HEK293 (cell line): ENCODE measurements around the gene TBCCD1.
A peak's percentile ranks its signal among the peaks of the same experiment; 100 is the strongest.

Source experiments
- FEZF1 ChIP-seq: fragments of 450-650 bp; formaldehyde crosslinking; IDR thresholded peaks from 2 replicates; pipeline ENCODE4 v1.5.1; 2016; ENCODE audit warnings: missing biosample characterization, missing genetic modification characterization
- HOXD13 ChIP-seq: sonication (generic); formaldehyde crosslinking; IDR thresholded peaks from 2 replicates; pipeline ENCODE4 v1.8.0; 2022; ENCODE audit warnings: missing genetic modification reagents, borderline replicate concordance
- KLF10 ChIP-seq: fragments of 450-650 bp; IDR thresholded peaks from 2 replicates; pipeline ENCODE4 v1.5.1; 2018; ENCODE audit warnings: missing biosample characterization, mild to moderate bottlenecking, missing genetic modification characterization
- MYNN ChIP-seq: fragments of 450-650 bp; formaldehyde crosslinking; IDR thresholded peaks from 2 replicates; pipeline ENCODE4 v1.5.1; 2016; ENCODE audit warnings: missing biosample characterization, missing genetic modification characterization, borderline replicate concordance
- OSR2 ChIP-seq: fragments of 450-650 bp; formaldehyde crosslinking; IDR thresholded peaks from 2 replicates; pipeline ENCODE4 v1.5.1; 2016; ENCODE audit warnings: missing biosample characterization, missing genetic modification characterization
- PRDM4 ChIP-seq: fragments of 450-650 bp; formaldehyde crosslinking; IDR thresholded peaks from 2 replicates; pipeline ENCODE4 v1.5.1; 2017; ENCODE audit warnings: missing biosample characterization, missing genetic modification characterization
- REPIN1 ChIP-seq: fragments of 450-650 bp; formaldehyde crosslinking; IDR thresholded peaks from 2 replicates; pipeline ENCODE4 v1.5.1; 2017; ENCODE audit warnings: missing biosample characterization, missing genetic modification characterization, low read depth
- REST ChIP-seq: fragments of 450-650 bp; formaldehyde crosslinking; IDR thresholded peaks from 2 replicates; pipeline ENCODE4 v1.5.1; 2016; ENCODE audit warnings: missing biosample characterization, missing genetic modification characterization
- SALL2 ChIP-seq: fragments of 450-650 bp; formaldehyde crosslinking; IDR thresholded peaks from 2 replicates; pipeline ENCODE4 v1.5.0; 2017; ENCODE audit warnings: missing biosample characterization, mild to moderate bottlenecking, missing genetic modification characterization, borderline replicate concordance
- ZFP3 ChIP-seq: fragments of 450-650 bp; formaldehyde crosslinking; IDR thresholded peaks from 2 replicates; pipeline ENCODE4 v1.5.1; 2016; ENCODE audit warnings: low read depth, missing biosample characterization, missing genetic modification characterization
- ZFP69B ChIP-seq: fragments of 450-650 bp; formaldehyde crosslinking; IDR thresholded peaks from 2 replicates; pipeline ENCODE4 v1.5.1; 2016; ENCODE audit warnings: missing biosample characterization, missing genetic modification characterization
- ZNF155 ChIP-seq: fragments of 450-650 bp; formaldehyde crosslinking; IDR thresholded peaks from 2 replicates; pipeline ENCODE4 v1.5.1; 2016; ENCODE audit warnings: missing biosample characterization, missing genetic modification characterization
- ZNF19 ChIP-seq: fragments of 450-650 bp; formaldehyde crosslinking; IDR thresholded peaks from 2 replicates; pipeline ENCODE4; 2016; ENCODE audit warnings: missing biosample characterization, missing genetic modification characterization, low read depth
- ZNF214 ChIP-seq: fragments of 450-650 bp; formaldehyde crosslinking; IDR thresholded peaks from 2 replicates; pipeline ENCODE4 v1.5.1; 2017; ENCODE audit warnings: missing biosample characterization, mild to moderate bottlenecking, missing genetic modification characterization, borderline replicate concordance
- ZNF239 ChIP-seq: fragments of 450-650 bp; formaldehyde crosslinking; IDR thresholded peaks from 2 replicates; pipeline ENCODE4 v1.5.1; 2016; ENCODE audit warnings: missing biosample characterization, missing genetic modification characterization
- ZNF24 ChIP-seq: fragments of 450-650 bp; formaldehyde crosslinking; IDR thresholded peaks from 2 replicates; pipeline ENCODE4 v1.5.1; 2016; ENCODE audit warnings: missing biosample characterization, missing genetic modification characterization
- ZNF266 ChIP-seq: fragments of 450-650 bp; formaldehyde crosslinking; IDR thresholded peaks from 2 replicates; pipeline ENCODE4 v1.5.1; 2016; ENCODE audit warnings: missing biosample characterization, missing genetic modification characterization, low read depth
- ZNF362 ChIP-seq: fragments of 450-650 bp; formaldehyde crosslinking; IDR thresholded peaks from 2 replicates; pipeline ENCODE4 v1.5.1; 2016; ENCODE audit warnings: missing biosample characterization, missing genetic modification characterization
- ZNF37A ChIP-seq: fragments of 450-650 bp; IDR thresholded peaks from 2 replicates; pipeline ENCODE4 v1.5.1; 2018; ENCODE audit warnings: missing biosample characterization, missing genetic modification characterization
- ZNF416 ChIP-seq: fragments of 450-650 bp; formaldehyde crosslinking; IDR thresholded peaks from 2 replicates; pipeline ENCODE4 v1.5.1; 2016; ENCODE audit warnings: missing biosample characterization, missing genetic modification characterization
- ZNF544 ChIP-seq: fragments of 450-650 bp; formaldehyde crosslinking; IDR thresholded peaks from 2 replicates; pipeline ENCODE4 v1.5.0; 2017; ENCODE audit warnings: missing biosample characterization, missing genetic modification characterization
- ZNF558 ChIP-seq: fragments of 450-650 bp; formaldehyde crosslinking; IDR thresholded peaks from 2 replicates; pipeline ENCODE4 v1.5.1; 2016; ENCODE audit warnings: missing biosample characterization, missing genetic modification characterization
- ZNF623 ChIP-seq: fragments of 450-650 bp; formaldehyde crosslinking; IDR thresholded peaks from 2 replicates; pipeline ENCODE4 v1.5.1; 2016; ENCODE audit warnings: missing biosample characterization, missing genetic modification characterization
- ZNF624 ChIP-seq: fragments of 450-650 bp; formaldehyde crosslinking; IDR thresholded peaks from 2 replicates; pipeline ENCODE4 v1.5.1; 2017; ENCODE audit warnings: missing biosample characterization, missing genetic modification characterization
- ZNF658 ChIP-seq: fragments of 450-650 bp; formaldehyde crosslinking; IDR thresholded peaks from 2 replicates; pipeline ENCODE4; 2016; ENCODE audit warnings: missing biosample characterization, missing genetic modification characterization
- ZNF777 ChIP-seq: fragments of 450-650 bp; formaldehyde crosslinking; IDR thresholded peaks from 2 replicates; pipeline ENCODE4 v1.5.1; 2017; ENCODE audit warnings: missing biosample characterization, missing genetic modification characterization, borderline replicate concordance
- ZNF830 ChIP-seq: fragments of 450-650 bp; IDR thresholded peaks from 2 replicates; pipeline ENCODE4 v1.5.0; 2018; ENCODE audit warnings: missing biosample characterization, missing genetic modification characterization, low read depth, mild to moderate bottlenecking, moderate library complexity
- ZNF843 ChIP-seq: fragments of 450-650 bp; formaldehyde crosslinking; IDR thresholded peaks from 2 replicates; pipeline ENCODE4 v1.5.1; 2016; ENCODE audit warnings: missing biosample characterization, missing genetic modification characterization
- ZSCAN30 ChIP-seq: fragments of 450-650 bp; IDR thresholded peaks from 2 replicates; pipeline ENCODE4 v1.5.1; 2018; ENCODE audit warnings: missing biosample characterization, mild to moderate bottlenecking, missing genetic modification characterization, moderate library complexity
- TF ChIP-seq, protein P1 (sequence below): fragments of 450-650 bp; formaldehyde crosslinking; IDR thresholded peaks from 2 replicates; pipeline ENCODE4 v1.5.1; 2016; ENCODE audit warnings: missing biosample characterization, missing genetic modification characterization
- TF ChIP-seq, protein P2 (sequence below): fragments of 450-650 bp; IDR thresholded peaks from 2 replicates; pipeline ENCODE4 v1.5.1; 2018; ENCODE audit warnings: missing biosample characterization, missing genetic modification characterization

TBCCD1 gene

DNA sequence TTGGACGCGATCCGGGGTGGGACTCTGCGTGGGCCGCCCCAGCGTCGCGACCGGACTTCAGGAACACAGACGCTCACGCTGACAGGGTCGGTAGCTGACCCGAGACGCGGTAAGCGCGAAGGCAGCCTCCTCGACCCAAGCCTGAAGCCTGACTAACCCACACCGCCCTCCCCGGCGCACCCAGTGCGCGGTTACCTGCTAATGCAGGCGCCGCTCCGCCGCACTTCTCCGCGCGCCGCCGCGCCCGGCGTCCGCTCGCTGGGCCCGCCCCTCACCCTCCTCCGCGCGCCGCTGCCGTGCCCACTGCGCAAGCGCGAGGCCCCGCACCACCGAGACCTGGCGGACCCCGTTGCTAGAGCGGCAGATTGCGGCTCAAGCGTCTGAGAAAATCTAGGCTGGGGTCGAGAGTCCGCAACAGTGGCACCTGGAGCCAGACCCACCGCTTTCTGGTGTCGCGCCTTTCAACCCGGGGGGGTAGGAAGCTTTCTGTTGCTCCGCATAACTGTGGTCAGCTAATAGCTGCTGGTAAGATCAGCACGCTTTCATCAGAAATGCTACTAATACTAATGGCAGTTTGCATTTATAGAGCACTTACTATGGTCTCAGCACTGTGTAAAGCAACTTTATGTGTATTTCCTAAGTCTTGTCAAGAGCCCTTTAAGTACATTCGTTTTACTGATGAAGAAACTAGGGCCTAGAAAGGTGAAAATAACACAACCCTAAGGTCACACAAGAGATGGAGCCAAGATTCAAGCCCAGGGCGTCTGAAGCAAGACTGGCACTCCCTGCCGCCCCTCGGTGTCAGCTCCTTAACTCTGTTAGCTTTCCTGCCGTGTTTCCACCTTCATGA is at the start of gene TBCCD1 (continued):
- TF ChIP-seq ZNF239 (no peak), REPIN1 (no peak), ZNF155 (tag by site-specific recombination) (no peak), ZNF624 (no peak), ZNF214 (no peak), ZSCAN30 (tag by site-specific recombination) (0 out of 2 replicates have a peak, but pooled peaks have one; percentile 16), KLF10 (peak; percentile 52; the same call in 1 of the 2 replicates), ZNF544 (tag by site-specific recombination) (no peak), ZNF416 (no peak), ZNF830 (tag by site-specific recombination) (no peak), ZNF843 (tag by site-specific recombination) (no peak), ZFP3 (tag by site-specific recombination) (no peak), ZNF24 (tag by site-specific recombination) (no peak), ZNF362 (tag by site-specific recombination) (no peak), SALL2 (tag by site-specific recombination) (no peak), PRDM4 (tag by site-specific recombination) (no peak), MYNN (tag by site-specific recombination) (no peak), HOXD13 (CRISPR knock-in tag) (no peak), ZNF777 (no peak), ZNF623 (tag by site-specific recombination) (no peak), ZNF266 (no peak), ZNF37A (tag by site-specific recombination) (no peak), ZNF19 (tag by site-specific recombination) (no peak), ZNF558 (tag by site-specific recombination) (no peak), REST (tag by site-specific recombination) (no peak), ZFP69B (tag by site-specific recombination) (no peak), FEZF1 (tag by site-specific recombination) (no peak), ZNF658 (no peak), OSR2 (no peak)
- TF ChIP-seq, protein P1, sequence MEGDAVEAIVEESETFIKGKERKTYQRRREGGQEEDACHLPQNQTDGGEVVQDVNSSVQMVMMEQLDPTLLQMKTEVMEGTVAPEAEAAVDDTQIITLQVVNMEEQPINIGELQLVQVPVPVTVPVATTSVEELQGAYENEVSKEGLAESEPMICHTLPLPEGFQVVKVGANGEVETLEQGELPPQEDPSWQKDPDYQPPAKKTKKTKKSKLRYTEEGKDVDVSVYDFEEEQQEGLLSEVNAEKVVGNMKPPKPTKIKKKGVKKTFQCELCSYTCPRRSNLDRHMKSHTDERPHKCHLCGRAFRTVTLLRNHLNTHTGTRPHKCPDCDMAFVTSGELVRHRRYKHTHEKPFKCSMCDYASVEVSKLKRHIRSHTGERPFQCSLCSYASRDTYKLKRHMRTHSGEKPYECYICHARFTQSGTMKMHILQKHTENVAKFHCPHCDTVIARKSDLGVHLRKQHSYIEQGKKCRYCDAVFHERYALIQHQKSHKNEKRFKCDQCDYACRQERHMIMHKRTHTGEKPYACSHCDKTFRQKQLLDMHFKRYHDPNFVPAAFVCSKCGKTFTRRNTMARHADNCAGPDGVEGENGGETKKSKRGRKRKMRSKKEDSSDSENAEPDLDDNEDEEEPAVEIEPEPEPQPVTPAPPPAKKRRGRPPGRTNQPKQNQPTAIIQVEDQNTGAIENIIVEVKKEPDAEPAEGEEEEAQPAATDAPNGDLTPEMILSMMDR (tag by site-specific recombination): no peak
- TF ChIP-seq, protein P2, sequence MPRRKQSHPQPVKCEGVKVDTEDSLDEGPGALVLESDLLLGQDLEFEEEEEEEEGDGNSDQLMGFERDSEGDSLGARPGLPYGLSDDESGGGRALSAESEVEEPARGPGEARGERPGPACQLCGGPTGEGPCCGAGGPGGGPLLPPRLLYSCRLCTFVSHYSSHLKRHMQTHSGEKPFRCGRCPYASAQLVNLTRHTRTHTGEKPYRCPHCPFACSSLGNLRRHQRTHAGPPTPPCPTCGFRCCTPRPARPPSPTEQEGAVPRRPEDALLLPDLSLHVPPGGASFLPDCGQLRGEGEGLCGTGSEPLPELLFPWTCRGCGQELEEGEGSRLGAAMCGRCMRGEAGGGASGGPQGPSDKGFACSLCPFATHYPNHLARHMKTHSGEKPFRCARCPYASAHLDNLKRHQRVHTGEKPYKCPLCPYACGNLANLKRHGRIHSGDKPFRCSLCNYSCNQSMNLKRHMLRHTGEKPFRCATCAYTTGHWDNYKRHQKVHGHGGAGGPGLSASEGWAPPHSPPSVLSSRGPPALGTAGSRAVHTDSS (tag by site-specific recombination): no peak
